HepG2 (cell line): ENCODE data around the gene ZFYVE27.

Experiments
- BRCA1 ChIP-seq: sonication (generic); formaldehyde crosslinking; IDR thresholded peaks from 2 replicates; pipeline ENCODE4 v1.4.0; 2020; ENCODE audit warnings: missing genetic modification reagents
- ELF4 ChIP-seq: sonication (generic); formaldehyde crosslinking; IDR thresholded peaks from 2 replicates; pipeline ENCODE4 v1.5.0; 2020; ENCODE audit warnings: missing genetic modification reagents, mild to moderate bottlenecking, moderate library complexity, borderline replicate concordance
- SP2 ChIP-seq: sonication (generic); formaldehyde crosslinking; IDR thresholded peaks from 2 replicates; pipeline ENCODE4 v1.5.1; 2020; ENCODE audit warnings: mild to moderate bottlenecking, missing genetic modification reagents
- SRF ChIP-seq: IDR thresholded peaks from 2 replicates; pipeline ENCODE4 v1.6.1; 2011; ENCODE audit warnings: mild to moderate bottlenecking, low read depth, low read length, moderate library complexity
- TP53 ChIP-seq: sonication (generic); formaldehyde crosslinking; conservative IDR thresholded peaks from 2 replicates; pipeline ENCODE4 v1.4.0; 2020; ENCODE audit warnings: missing genetic modification reagents
- ZNF124 ChIP-seq: sonication (generic); formaldehyde crosslinking; IDR thresholded peaks from 2 replicates; pipeline ENCODE4 v1.4.0; 2020; ENCODE audit warnings: missing genetic modification reagents
- TF ChIP-seq, protein P1 (sequence below): sonication (generic); formaldehyde crosslinking; conservative IDR thresholded peaks from 2 replicates; pipeline ENCODE4 v1.8.1; 2023; ENCODE audit warnings: missing genetic modification reagents
- TF ChIP-seq, protein P2 (sequence below), 2 experiments: sonication (generic) in 1 of 2; formaldehyde crosslinking in 1 of 2; IDR thresholded peaks; 2 replicates each; pipeline versions ENCODE4 v1.6.1 to v1.9.0; 2014 to 2022; ENCODE audit warnings: antibody characterized with exemption in 1 of 2, borderline replicate concordance in 1 of 2, inconsistent platforms in 1 of 2, low read depth in 1 of 2, missing genetic modification reagents in 1 of 2

DNA sequence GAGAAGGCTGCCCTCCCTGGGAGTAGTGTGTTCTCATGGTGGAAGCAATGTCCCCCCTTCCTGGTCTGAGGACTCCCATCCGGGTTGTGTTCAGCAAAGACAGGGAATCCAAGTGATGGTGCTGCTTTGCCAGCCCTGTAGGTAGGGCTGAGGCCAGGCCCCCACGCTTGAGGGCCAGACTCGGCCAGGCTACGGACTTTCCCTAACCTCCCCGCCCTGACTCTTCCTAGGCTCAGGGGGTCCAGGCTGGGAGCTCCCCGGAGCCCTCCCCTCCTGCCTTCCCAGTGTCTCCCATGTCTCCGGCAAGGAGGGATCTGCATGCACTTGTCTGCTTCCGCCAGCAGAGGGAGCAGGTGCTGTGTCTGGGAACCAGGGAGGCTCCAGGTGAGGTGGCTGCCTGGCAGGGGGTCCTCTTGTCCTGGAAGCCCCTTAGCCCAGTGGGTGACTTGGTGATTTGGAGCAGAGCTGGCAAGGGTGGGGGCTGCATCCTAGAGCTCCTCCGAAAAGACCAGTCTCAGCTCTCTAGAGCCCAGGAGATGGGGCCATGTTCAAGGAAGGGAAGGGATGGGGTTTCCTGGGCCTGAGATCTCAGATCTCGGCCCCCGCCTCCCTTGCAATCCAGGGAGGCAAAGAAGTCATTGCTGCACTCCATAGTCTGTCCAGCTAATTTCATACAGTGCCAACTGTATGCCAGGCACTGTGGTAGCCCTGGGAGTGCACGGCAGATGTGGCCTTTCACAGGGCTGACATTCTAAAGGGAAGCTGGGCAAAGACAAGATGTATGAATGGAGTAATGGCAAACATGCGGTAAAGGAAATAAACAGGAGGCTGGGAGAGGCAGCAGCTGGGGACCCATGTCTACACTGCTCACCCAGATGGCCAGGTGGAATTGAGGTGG, 55.1 kb downstream of the ZFYVE27 start:
- TF ChIP-seq ZNF124 (CRISPR knock-in tag) = no peak
- no peak for TF ChIP-seq SP2 (CRISPR knock-in tag)
- no peak for TF ChIP-seq ELF4 (CRISPR knock-in tag)
- TF ChIP-seq, protein P1, sequence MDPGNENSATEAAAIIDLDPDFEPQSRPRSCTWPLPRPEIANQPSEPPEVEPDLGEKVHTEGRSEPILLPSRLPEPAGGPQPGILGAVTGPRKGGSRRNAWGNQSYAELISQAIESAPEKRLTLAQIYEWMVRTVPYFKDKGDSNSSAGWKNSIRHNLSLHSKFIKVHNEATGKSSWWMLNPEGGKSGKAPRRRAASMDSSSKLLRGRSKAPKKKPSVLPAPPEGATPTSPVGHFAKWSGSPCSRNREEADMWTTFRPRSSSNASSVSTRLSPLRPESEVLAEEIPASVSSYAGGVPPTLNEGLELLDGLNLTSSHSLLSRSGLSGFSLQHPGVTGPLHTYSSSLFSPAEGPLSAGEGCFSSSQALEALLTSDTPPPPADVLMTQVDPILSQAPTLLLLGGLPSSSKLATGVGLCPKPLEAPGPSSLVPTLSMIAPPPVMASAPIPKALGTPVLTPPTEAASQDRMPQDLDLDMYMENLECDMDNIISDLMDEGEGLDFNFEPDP (CRISPR knock-in tag) = no peak
- TF ChIP-seq SRF = no peak
- TF ChIP-seq TP53 (CRISPR knock-in tag) = no peak
- TF ChIP-seq BRCA1 (CRISPR knock-in tag) = no peak
- TF ChIP-seq, protein P2, sequence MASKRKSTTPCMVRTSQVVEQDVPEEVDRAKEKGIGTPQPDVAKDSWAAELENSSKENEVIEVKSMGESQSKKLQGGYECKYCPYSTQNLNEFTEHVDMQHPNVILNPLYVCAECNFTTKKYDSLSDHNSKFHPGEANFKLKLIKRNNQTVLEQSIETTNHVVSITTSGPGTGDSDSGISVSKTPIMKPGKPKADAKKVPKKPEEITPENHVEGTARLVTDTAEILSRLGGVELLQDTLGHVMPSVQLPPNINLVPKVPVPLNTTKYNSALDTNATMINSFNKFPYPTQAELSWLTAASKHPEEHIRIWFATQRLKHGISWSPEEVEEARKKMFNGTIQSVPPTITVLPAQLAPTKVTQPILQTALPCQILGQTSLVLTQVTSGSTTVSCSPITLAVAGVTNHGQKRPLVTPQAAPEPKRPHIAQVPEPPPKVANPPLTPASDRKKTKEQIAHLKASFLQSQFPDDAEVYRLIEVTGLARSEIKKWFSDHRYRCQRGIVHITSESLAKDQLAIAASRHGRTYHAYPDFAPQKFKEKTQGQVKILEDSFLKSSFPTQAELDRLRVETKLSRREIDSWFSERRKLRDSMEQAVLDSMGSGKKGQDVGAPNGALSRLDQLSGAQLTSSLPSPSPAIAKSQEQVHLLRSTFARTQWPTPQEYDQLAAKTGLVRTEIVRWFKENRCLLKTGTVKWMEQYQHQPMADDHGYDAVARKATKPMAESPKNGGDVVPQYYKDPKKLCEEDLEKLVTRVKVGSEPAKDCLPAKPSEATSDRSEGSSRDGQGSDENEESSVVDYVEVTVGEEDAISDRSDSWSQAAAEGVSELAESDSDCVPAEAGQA (IDR thresholded peaks at IDR 0.05; ENCODE audit: low read depth) = no peak
- TF ChIP-seq, protein P2 (CRISPR knock-in tag; IDR thresholded peaks at IDR 0.05; ENCODE audit: borderline replicate concordance) = no peak
